HK-2 (cell line): ENCODE measurements around the gene DDR1.

Source experiments
- DNase-seq: peaks from one replicate; pipeline ENCODE4 v3.0.0-alpha.2; 2018; ENCODE audit not compliant: unreplicated experiment

Gene DDR1

DNA sequence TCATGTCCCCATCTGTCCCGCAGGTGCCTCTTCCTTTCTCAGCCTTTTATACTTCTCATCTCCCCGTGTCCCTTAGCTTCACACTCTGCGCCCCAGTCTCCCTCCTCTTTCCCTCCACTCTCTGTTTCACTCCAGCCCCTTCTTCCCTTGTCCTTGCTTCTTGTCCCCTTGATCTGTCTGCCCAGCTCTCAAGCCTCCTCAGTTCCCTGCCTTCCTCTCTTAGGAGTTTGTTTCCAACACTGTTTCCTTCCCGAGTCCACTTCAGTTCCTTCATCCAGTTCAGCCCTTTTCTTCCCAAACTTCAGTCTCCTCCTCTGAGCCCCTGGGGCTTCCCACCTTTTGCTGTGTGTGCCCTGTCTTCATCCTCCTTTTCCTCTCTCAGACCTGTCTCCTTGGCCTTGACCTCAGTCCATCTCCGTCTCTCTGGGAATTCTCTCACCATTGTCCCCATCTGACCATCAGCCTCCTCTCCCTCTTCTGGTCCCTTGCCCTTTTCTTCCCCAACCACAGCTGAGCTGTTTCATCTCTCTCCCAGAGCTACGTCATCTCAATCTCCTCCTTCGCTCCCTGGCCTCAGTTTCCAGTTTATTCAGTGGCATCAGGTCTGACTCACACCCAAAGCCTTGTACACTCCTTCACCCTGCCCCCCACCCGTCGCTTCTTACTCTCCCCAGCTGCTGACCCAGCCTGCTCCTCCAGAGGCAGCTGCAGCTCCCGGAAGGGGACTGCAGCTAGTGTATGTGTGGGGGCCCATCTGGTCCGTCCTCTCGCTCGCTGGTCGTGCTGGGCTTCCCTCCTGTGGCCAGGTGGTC lies 2.7 kb upstream of the DDR1 start:
- DNase-seq, result peak; percentile 30

DNA sequence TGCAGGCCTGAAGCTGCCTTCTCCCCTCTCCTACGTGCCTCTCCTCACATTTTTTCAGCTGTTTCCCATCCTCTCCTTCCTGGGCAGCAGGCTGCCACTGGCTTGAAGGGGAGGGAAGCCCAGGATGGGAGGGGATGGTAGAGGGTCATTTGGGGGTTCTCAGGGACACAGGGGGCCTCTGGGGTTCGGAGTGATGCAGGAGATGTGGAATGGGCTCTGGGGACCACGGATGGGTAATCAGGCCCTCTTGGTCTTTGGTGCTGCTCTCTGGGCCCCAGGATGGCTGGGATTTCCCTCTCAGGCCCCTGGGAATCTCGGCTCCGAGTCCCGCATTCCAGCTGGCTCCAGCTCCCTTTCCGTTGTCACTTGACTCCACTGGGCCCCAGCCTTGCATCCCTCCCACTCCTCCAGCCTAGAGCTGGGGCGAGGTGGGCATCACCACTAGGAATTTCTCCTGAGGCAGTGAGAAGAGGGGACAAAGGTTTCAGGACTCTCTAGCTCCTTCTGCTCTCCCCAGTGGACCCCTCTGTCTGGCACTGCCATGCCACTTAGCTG lies 2.0 kb upstream of the DDR1 start:
- peak; percentile 52 for DNase-seq

DNA sequence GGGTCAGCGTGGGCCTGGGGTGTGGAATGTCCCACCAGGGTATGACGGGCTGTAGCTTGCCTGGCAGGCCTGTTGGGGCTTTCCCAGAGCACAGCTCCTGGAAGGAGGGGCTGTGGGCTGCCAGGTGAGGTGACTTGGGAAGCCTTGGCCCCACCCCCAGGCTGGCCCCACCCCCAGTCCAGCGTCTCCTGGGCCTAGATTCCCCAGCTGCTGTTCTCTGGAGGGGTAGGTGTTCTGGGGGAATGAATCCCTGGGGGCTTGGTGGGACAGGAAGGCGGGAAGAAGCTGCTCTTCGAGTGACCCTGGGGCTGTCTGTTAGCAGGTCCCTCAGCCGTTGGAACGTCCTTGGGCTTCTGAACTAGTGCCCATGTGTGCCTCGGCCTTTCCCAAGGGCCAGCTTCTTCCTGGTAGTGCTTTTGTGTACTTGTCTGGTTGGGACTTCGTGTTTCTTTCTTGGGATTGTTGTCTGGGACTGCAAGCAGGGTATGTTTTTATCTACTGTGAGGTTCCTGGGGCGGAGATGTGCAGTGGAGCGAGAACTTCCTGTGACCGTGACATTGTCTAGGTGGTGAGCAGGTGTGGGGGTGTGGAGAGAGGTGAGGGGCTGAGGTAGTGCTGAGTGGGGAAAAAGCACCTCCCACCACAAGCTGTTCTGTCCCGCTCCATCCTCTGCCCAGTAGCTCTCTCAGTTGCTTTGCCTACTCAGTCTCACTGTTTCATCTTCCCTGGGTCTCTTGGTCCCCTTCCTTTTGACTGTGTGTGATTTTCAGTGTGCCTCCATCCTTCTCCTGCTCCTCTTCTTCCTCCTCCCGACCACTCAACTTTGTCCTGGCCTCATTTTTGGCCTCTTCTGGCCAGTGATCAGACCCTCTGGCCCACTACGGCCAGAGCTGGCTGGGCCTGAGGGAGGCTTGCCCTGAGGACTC lies 1.3 kb upstream of the DDR1 start:
- DNase-seq, result peak; percentile 67

DNA sequence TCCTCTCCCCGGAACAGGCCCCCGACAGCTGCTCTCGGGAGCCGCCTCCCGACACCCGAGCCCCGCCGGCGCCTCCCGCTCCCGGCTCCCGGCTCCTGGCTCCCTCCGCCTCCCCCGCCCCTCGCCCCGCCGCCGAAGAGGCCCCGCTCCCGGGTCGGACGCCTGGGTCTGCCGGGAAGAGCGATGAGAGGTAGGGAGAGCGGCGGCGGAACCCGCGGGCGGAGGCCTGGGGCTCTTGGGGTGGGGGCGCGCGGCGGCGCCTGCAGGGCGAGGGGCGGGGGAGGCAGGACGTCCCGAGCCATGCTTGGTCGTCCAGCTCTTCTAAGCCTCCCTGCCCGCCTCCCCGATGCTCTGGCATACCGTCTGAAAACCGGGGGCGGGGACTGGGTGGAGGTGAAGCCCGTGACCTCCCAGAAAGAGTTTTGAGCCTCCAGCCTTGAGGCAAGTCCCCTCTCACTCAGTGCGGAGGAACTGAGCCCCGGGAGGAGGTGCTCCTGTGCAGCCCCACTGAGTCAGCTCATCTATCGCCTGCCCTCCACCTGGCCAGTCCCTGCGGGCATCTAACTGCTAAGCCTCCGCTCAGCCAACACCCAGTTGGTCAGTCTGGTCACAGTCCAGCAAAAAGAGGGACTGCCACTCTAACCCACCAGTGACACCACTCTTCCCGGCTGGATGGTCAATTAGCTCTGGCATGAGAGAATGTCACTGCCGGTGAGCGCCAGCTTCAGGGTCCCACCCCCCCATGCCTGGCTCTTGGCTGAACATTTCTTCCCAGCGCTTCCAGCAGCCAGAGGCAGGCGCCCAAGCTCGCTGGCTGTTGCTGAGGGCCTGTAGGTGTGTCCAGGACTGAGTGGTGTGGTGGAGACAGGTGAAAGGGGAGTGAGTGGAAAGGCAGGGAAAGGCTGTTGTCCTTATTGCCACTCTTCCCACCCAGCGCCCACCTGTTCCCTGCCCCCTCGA lies 482 bp downstream of the DDR1 start:
- peak; percentile 70 for DNase-seq

DNA sequence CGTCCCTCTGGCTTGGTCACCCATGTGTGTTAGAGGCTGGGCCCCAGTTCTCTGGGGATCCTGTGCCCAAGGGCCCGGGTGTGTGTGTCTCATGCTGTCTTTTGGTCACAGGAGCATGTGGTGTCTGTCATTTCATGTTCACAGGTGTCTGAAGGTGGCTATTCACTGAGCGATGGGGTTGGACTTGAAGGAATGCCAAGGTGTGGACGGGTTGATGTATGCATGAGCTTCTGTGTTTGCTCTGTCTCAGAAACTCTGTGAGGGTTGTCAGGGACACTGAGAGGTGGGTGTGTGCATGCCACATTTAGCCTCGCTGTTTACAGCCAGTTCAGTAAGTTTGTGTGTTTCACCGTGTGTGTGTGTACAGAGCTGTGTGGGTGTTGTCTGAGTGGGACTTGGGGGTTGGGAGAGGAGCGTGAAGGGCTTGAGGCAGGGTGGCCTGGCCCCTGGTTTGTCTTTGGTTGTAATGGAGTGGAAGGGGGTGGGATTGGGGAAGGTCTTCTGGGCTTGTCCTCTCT lies 1.2 kb downstream of the DDR1 start:
- DNase-seq, result peak; percentile 19

DNA sequence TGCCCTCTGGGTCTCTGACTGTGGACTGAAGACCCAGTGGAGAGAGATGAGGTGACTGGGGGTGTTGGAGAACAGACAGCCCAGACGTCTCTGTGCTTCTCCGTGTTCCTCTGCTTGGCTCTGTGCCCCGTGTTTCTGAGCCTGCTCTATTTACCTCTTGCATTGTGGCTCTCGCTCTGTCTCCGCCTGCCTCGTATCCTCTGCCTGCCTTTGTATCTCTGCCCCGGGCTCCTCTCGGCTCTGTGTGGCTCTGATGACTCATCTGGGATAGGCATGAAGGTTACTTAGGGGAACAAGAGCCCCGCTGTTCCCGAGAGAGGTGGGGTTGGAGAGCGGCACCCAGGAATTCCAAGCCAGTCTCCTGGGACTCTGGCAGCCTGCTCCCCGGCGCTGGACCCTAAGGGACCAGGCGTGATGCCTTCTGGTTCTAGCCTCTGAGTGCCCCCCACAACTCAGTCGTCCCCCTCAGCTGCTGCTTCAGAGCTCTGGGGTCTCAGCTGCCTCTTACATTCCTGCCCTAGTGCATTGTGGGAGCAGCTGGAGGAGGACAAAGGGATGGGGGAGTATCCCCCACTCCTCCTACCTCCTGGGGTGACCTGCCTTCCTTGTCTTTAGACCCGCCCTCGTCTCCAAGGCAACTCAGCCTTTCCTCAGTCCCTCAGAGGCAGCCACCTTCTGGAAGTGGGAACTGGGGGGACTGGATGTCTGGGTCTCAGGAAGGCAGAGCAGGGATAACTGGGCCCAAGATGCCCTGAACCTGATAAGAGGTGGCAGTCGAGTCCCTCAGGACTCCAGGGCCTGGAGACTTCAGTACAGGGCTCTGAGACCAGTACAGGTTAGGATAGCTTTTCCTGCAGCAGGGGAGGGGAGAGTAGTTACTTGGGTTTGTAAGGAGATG lies 1.9 kb downstream of the DDR1 start:
- DNase-seq, result peak; percentile 71

DNA sequence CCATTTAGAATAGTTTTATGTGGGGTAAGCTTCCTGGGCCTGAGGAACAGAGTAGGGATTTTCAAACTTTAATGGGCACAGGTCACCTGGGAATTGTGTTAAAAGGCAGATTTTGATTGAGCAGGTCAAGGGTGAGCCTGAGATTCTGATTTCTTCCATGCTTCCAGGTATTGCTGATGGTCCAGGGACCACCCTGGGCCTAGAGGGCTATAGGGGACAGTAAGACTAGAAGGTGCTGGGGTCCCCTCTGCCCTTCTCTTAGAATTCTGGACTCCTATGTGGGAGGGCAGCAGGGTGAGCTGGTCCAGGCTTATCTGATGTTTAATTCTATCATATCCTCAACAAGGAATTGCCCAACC lies 2.6 kb downstream of the DDR1 start:
- no peak for DNase-seq

DNA sequence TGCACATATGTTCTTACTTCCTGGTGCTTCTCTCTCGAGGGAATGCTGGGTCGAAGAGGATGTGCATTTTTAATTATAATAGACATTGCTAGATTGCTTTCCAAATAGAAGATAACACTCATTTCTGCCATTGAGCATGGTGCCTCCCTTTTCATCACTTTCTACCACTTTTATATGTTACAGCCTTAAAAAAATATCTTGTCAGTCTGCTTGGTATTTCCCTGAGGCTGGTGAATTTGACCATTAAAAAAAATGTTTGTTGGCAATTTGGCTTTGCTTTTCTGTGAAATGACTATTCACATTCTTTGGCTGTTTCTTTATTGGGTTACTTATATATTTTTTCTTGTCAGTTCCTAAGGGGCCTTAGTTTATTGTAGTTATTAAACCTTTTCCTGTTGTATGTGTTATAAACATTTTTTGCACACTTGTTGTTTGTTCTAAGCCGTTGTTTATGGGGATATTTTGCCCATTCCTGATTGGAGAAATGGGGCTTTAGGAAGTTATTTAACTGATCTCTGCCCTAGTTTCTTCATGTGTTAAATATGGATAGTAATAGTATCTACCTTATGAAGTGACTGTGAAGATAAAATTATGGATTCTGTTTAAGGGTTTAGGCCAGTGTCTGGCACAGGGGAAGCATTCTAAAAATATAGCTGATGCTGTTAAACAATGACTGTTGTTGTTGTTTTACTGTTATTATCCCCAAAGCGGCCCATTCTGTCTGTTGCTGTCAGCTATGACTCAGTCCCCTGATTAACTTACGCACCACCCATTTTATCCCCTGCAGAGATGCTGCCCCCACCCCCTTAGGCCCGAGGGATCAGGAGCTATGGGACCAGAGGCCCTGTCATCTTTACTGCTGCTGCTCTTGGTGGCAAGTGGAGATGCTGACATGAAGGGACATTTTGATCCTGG lies 3.8 kb downstream of the DDR1 start:
- no peak for DNase-seq

DNA sequence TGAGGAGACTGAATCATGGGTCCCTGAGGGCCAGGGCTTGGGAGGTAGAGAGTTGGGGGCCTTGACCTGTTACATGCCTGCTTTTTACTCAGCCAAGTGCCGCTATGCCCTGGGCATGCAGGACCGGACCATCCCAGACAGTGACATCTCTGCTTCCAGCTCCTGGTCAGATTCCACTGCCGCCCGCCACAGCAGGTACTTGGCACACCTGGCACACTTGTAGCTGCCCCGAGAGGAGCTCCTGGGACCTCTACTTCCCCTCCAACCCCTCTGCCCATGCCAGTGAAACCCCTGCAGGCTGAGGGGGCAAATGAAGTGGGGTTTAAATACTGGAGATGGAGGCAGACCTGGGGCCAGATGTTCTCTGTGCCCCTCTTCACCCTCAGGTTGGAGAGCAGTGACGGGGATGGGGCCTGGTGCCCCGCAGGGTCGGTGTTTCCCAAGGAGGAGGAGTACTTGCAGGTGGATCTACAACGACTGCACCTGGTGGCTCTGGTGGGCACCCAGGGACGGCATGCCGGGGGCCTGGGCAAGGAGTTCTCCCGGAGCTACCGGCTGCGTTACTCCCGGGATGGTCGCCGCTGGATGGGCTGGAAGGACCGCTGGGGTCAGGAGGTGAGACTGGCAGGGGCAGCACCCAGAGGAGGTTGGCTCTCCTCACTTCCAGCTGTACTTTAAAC lies 4.6 kb downstream of the DDR1 start:
- DNase-seq, result no peak

DNA sequence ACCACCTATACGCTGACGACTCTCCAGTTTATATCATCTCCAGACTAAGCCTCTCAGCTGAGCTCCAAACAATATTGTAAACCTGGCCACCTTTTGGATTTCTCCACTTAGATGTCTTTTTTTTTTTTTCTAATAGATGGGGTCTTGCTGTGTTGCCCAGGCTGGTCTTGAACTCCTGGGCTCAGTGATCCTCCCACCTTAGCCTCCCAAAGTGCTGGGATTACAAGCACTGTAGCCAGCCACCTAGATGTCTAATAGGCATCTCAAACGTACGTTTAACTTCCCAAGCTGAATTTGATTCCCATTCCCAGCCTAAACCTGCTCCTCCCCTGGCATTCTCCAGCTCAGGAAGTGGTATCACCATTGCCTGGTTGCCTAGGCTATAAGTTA lies 5.2 kb downstream of the DDR1 start:
- no peak for DNase-seq

DNA sequence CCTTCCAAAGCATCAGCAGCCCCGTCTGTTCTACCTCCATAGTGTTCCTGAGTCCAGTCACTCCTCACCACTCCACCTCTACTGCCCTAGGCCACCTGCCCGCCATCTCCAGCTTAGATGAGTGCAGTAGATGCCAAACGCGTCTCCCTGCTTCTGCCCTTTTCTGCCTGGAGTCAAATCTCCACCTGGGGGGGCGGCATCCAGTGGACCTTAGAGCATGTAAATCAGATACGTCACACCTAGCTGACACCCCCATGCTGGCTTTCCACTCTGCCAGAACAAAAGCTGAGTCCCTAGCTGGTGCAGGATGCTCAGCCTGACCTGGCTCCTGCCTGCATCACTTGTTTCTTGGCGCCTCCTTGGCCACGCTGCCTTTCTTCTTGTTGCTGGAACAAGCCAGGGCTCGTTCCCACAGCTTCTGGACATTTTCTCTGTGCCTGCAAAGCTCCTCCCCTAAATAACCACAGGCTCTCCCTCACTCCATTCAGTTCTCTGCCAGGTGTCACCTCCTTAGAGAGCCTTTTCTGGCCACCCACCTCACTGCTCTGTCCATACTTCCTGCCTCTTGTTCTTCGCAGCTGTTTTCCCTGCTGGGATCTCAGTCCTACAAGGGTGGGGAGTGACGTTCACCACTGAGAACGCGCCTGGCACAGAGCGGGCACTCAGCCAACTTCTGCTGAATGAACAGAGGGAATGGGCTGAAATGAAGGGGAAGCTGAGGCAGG lies 5.8 kb downstream of the DDR1 start:
- DNase-seq, result no peak

DNA sequence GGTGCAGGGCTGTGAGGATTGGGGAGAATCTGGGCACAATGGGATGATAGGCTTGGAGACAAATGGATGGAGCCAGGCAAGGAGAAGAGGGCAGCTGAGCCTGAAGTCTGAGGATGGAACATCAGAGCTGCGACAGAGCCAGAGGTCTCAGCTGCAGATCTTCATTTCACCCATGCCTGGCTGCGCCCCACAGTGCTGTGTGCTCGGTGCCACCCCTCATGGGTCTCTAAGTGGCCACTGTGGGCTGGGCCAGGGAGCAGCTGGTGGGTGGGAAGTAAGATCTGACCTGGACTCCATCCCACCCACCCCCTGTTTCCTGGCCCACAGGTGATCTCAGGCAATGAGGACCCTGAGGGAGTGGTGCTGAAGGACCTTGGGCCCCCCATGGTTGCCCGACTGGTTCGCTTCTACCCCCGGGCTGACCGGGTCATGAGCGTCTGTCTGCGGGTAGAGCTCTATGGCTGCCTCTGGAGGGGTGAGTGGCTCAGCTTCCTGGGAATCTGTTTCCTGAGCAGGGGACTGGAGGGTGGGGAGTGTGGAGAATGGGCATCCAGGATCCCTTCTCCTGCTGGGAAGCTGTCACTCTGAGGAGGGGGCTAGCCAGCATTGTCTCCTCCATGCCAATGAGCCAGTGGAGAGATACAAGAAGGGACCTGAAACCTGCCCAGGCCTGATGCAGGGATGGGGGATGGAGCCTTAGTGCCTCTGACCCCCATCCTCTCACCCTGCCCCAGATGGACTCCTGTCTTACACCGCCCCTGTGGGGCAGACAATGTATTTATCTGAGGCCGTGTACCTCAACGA lies 6.5 kb downstream of the DDR1 start:
- no peak for DNase-seq

DNA sequence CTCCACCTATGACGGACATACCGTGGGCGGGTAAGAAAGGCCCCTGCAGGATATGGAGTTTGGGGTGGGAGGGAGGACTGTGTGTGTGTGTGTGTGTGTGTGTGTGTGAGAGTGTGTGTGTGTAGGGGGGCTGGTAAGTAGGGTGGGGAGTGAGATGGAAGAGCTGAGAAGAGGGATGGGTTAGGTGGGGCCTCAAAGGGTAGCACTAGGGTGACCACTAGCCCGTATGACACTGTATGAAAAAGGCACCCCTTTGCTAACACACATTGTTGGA lies 7.1 kb downstream of the DDR1 start:
- no peak for DNase-seq

DNA sequence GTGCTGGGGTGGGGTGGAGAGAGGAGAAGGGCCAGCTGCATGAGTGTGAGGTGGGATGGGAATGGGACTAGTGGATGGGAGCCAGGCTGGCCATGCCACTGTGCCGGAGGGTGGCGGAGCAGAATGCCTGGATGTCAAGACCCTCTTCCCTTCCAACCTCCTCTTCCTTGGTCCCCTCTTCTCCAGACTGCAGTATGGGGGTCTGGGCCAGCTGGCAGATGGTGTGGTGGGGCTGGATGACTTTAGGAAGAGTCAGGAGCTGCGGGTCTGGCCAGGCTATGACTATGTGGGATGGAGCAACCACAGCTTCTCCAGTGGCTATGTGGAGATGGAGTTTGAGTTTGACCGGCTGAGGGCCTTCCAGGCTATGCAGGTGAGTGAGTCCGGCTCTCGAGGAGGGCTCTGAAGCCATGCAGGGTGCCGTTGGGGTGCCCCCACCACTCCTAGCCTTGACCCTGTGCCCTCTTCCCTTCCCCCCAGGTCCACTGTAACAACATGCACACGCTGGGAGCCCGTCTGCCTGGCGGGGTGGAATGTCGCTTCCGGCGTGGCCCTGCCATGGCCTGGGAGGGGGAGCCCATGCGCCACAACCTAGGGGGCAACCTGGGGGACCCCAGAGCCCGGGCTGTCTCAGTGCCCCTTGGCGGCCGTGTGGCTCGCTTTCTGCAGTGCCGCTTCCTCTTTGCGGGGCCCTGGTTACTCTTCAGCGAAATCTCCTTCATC lies 7.7 kb downstream of the DDR1 start:
- no peak for DNase-seq

DNA sequence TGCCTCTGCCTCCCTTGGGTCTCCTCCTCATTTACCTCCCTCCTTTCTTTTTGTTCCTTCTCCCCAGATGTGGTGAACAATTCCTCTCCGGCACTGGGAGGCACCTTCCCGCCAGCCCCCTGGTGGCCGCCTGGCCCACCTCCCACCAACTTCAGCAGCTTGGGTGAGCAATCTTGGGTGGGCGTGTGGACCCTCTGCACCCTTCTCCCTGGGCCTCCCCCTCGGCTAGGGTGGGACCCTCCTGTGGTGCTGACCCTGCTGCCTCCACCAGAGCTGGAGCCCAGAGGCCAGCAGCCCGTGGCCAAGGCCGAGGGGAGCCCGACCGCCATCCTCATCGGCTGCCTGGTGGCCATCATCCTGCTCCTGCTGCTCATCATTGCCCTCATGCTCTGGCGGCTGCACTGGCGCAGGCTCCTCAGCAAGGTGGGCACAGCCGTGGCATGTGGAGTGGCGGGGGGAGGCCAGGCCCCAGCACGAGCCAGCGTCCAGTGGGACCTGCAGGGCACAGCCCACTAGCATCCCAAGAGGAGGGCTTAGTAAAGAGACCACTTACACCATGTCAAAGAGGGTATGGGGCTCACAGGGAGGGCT lies 8.8 kb downstream of the DDR1 start:
- DNase-seq, result no peak

DNA sequence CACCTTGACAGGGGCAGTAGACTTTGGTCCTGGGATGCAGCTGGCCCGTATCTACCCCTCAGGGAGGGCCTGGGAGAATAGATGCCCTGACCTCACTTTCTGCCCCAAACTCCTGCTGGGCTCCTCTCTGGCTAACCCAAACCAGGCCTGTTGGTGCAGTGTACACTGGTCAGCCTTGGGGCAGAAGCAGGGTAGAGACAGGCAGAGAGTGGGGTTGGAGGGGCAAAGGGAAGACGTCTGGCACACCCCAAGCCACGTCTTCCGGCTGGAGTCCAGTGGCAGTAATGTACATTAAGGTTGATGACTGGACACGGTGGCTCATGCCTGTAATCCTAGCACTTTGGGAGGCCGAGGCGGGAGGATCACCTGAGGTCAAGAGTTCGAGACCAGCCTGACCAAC lies 9.3 kb downstream of the DDR1 start:
- no peak for DNase-seq
